ENCODE measurements around the gene TRPM7.
"Not testable (repeated sequence)": the region's sequence is repeated elsewhere in the genome, so short reads cannot be mapped to it uniquely, and the experiment has no call there.

- TF ChIP-seq, protein P1, sequence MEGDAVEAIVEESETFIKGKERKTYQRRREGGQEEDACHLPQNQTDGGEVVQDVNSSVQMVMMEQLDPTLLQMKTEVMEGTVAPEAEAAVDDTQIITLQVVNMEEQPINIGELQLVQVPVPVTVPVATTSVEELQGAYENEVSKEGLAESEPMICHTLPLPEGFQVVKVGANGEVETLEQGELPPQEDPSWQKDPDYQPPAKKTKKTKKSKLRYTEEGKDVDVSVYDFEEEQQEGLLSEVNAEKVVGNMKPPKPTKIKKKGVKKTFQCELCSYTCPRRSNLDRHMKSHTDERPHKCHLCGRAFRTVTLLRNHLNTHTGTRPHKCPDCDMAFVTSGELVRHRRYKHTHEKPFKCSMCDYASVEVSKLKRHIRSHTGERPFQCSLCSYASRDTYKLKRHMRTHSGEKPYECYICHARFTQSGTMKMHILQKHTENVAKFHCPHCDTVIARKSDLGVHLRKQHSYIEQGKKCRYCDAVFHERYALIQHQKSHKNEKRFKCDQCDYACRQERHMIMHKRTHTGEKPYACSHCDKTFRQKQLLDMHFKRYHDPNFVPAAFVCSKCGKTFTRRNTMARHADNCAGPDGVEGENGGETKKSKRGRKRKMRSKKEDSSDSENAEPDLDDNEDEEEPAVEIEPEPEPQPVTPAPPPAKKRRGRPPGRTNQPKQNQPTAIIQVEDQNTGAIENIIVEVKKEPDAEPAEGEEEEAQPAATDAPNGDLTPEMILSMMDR (IDR thresholded peaks at IDR 0.05): not testable (repeated sequence)
- TF ChIP-seq POLR2A (IDR thresholded peaks at IDR 0.05): not testable (repeated sequence)
These were observed 70.0 kb downstream of the TRPM7 start for GRCh38 chr15:50616554-50616953.

All from tibial nerve (tissue), 3 donors.